ENCODE measurements around the gene HIVEP3.

HIVEP3 gene

GRCh38 chr1:41908288-41908895, 10.3 kb downstream of the HIVEP3 start:
- H3K9ac ChIP-seq (ENCODE audit: low read length in 2 of 2), result no peak overlapping the region
- H3K27ac ChIP-seq (ENCODE audit: low read length), result no peak overlapping the region
- H3K4me3 ChIP-seq (ENCODE audit: low read length in 2 of 2), result no peak overlapping the region
- H3K4me1 ChIP-seq (ENCODE audit: control insufficient read depth, insufficient read depth, low read length), result no peaks in the 10 kb centered on the region
- H3K9me3 ChIP-seq (ENCODE audit: control insufficient read depth in 2 of 2, low read length in 2 of 2), result no peaks in the 10 kb centered on the region
- H3K27me3 ChIP-seq (ENCODE audit: control insufficient read depth in 1 of 2, insufficient read depth in 2 of 2, low read length in 2 of 2), result no peaks in the 10 kb centered on the region
- H3K36me3 ChIP-seq (ENCODE audit: control insufficient read depth in 2 of 2, insufficient read depth in 2 of 2, low read length in 2 of 2), result no peaks in the 10 kb centered on the region

DNA sequence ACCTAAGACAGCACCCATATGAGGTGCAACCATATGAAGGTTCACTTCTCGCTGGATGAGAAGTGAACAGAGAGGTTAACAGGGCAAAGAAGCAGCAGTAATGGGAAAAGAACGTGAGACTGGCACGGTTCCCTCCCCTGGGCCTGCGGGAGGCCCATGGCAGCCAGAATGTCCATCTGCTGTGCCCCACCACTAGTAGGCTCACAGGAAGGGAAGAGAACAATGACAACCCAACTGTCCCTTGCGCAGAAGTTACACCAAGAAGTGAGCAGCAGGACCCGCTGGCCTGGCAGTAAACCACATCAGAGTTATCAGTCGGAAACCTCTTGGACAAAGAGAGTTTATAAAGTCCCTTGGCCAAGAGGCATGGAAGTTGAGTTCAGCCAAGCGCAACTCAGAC, 11.3 kb downstream of the HIVEP3 start:
- Histone ChIP-seq H3K9me3 (ENCODE audit: control insufficient read depth in 2 of 2, low read length in 2 of 2) (no peaks in the 10 kb centered on the region), H3K36me3 (ENCODE audit: control insufficient read depth in 2 of 2, insufficient read depth in 2 of 2, low read length in 2 of 2) (no peaks in the 10 kb centered on the region), H3K9ac (ENCODE audit: low read length in 2 of 2) (no peak overlapping the region), H3K4me1 (ENCODE audit: control insufficient read depth, insufficient read depth, low read length) (no peaks in the 10 kb centered on the region), H3K4me3 (ENCODE audit: low read length in 2 of 2) (no peak overlapping the region), H3K27me3 (ENCODE audit: control insufficient read depth in 1 of 2, insufficient read depth in 2 of 2, low read length in 2 of 2) (no peaks in the 10 kb centered on the region), H3K27ac (ENCODE audit: low read length) (no peak overlapping the region)

- no peaks in the 10 kb centered on the region for H3K36me3 ChIP-seq (ENCODE audit: control insufficient read depth in 2 of 2, insufficient read depth in 2 of 2, low read length in 2 of 2)
- no peak overlapping the region for H3K4me3 ChIP-seq (ENCODE audit: low read length in 2 of 2)
Observed at GRCh38 chr1:41906943-41907342, 11.8 kb downstream of the HIVEP3 start.

GRCh38 chr1:41905093-41905675, 13.5 kb downstream of the HIVEP3 start:
- H3K4me1 ChIP-seq (ENCODE audit: control insufficient read depth, insufficient read depth, low read length), result no peaks in the 10 kb centered on the region
- no peaks in the 10 kb centered on the region for H3K27me3 ChIP-seq (ENCODE audit: control insufficient read depth in 1 of 2, insufficient read depth in 2 of 2, low read length in 2 of 2)
- no peaks in the 10 kb centered on the region for H3K36me3 ChIP-seq (ENCODE audit: control insufficient read depth in 2 of 2, insufficient read depth in 2 of 2, low read length in 2 of 2)
- H3K27ac ChIP-seq (ENCODE audit: low read length), result no peak overlapping the region
- H3K4me3 ChIP-seq (ENCODE audit: low read length in 2 of 2), result no peak overlapping the region
- no peak overlapping the region for H3K9ac ChIP-seq (ENCODE audit: low read length in 2 of 2)
- no peaks in the 10 kb centered on the region for H3K9me3 ChIP-seq (ENCODE audit: control insufficient read depth in 2 of 2, low read length in 2 of 2)

More at GRCh38 chr1:41906943-41907342, 11.8 kb downstream of the HIVEP3 start:
- Histone ChIP-seq H3K27ac (ENCODE audit: low read length) (no peak overlapping the region), H3K9ac (ENCODE audit: low read length in 2 of 2) (no peak overlapping the region), H3K9me3 (ENCODE audit: control insufficient read depth in 2 of 2, low read length in 2 of 2) (no peaks in the 10 kb centered on the region), H3K27me3 (ENCODE audit: control insufficient read depth in 1 of 2, insufficient read depth in 2 of 2, low read length in 2 of 2) (no peaks in the 10 kb centered on the region), H3K4me1 (ENCODE audit: control insufficient read depth, insufficient read depth, low read length) (no peaks in the 10 kb centered on the region)

- Histone ChIP-seq H3K9ac (ENCODE audit: low read length in 2 of 2) (no peak overlapping the region), H3K36me3 (ENCODE audit: control insufficient read depth in 2 of 2, insufficient read depth in 2 of 2, low read length in 2 of 2) (no peaks in the 10 kb centered on the region), H3K9me3 (ENCODE audit: control insufficient read depth in 2 of 2, low read length in 2 of 2) (no peaks in the 10 kb centered on the region), H3K4me3 (ENCODE audit: low read length in 2 of 2) (no peak overlapping the region), H3K27me3 (ENCODE audit: control insufficient read depth in 1 of 2, insufficient read depth in 2 of 2, low read length in 2 of 2) (no peaks in the 10 kb centered on the region), H3K4me1 (ENCODE audit: control insufficient read depth, insufficient read depth, low read length) (no peaks in the 10 kb centered on the region), H3K27ac (ENCODE audit: low read length) (no peak overlapping the region)
Observed at GRCh38 chr1:41902664-41903063, 16.1 kb downstream of the HIVEP3 start.

DNA sequence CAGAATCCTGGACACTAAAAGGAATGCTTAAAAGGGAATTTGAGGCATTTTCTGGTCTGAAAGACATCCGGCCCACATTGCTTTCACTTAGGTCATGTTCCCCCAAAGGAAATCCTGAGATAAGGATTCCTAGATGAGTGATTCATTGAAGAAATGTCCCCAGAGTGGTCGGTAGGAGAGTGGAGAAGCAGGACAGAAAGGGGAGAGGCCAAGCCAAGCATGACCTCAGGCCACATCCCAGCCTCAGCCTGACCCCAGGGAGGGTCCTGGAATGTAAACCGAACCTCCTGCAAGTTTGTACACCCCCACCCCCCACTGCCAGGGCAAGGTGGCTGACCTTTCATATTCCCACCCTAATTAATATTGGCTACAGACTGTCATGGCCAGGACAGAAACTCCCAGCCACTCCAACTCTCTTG, 16.6 kb downstream of the HIVEP3 start:
- Histone ChIP-seq H3K36me3 (ENCODE audit: control insufficient read depth in 2 of 2, insufficient read depth in 2 of 2, low read length in 2 of 2) (no peaks in the 10 kb centered on the region), H3K27ac (ENCODE audit: low read length) (no peak overlapping the region), H3K27me3 (ENCODE audit: control insufficient read depth in 1 of 2, insufficient read depth in 2 of 2, low read length in 2 of 2) (no peaks in the 10 kb centered on the region), H3K9me3 (ENCODE audit: control insufficient read depth in 2 of 2, low read length in 2 of 2) (no peaks in the 10 kb centered on the region), H3K4me3 (ENCODE audit: low read length in 2 of 2) (no peak overlapping the region), H3K9ac (ENCODE audit: low read length in 2 of 2) (no peak overlapping the region), H3K4me1 (ENCODE audit: control insufficient read depth, insufficient read depth, low read length) (no peaks in the 10 kb centered on the region)

DNA sequence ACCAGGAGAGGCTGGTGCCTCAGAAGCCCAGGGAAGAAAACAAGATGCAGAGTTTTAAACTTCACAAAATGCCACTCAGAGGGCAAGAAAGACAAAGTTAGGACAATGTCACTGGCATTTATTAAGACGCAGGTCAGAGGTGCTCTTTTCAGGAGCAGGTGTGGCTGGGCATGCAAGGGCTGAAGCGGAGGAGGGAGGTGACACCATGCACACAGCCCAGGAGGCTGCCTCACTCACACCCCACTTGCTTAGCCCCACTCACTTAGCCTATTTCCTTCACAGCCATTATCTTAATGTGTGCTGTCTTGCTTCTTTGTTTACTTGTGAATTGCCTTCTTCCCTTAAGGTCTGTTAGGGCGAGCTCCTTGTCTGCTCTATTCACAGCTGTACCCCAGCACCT, 17.2 kb downstream of the HIVEP3 start:
- Histone ChIP-seq H3K9me3 (ENCODE audit: control insufficient read depth in 2 of 2, low read length in 2 of 2) (no peaks in the 10 kb centered on the region), H3K4me3 (ENCODE audit: low read length in 2 of 2) (no peak overlapping the region), H3K27me3 (ENCODE audit: control insufficient read depth in 1 of 2, insufficient read depth in 2 of 2, low read length in 2 of 2) (no peaks in the 10 kb centered on the region), H3K36me3 (ENCODE audit: control insufficient read depth in 2 of 2, insufficient read depth in 2 of 2, low read length in 2 of 2) (no peaks in the 10 kb centered on the region), H3K4me1 (ENCODE audit: control insufficient read depth, insufficient read depth, low read length) (no peaks in the 10 kb centered on the region), H3K9ac (ENCODE audit: low read length in 2 of 2) (no peak overlapping the region), H3K27ac (ENCODE audit: low read length) (no peak overlapping the region)

- Histone ChIP-seq H3K9ac (ENCODE audit: low read length in 2 of 2) (no peak overlapping the region), H3K4me3 (ENCODE audit: low read length in 2 of 2) (no peak overlapping the region), H3K4me1 (ENCODE audit: control insufficient read depth, insufficient read depth, low read length) (no peaks in the 10 kb centered on the region), H3K9me3 (ENCODE audit: control insufficient read depth in 2 of 2, low read length in 2 of 2) (no peaks in the 10 kb centered on the region), H3K27me3 (ENCODE audit: control insufficient read depth in 1 of 2, insufficient read depth in 2 of 2, low read length in 2 of 2) (no peaks in the 10 kb centered on the region), H3K36me3 (ENCODE audit: control insufficient read depth in 2 of 2, insufficient read depth in 2 of 2, low read length in 2 of 2) (no peaks in the 10 kb centered on the region), H3K27ac (ENCODE audit: low read length) (no peak overlapping the region)
Observed at GRCh38 chr1:41900603-41901444, 17.9 kb downstream of the HIVEP3 start.

- Histone ChIP-seq H3K27me3 (ENCODE audit: control insufficient read depth in 1 of 2, insufficient read depth in 2 of 2, low read length in 2 of 2) (no peaks in the 10 kb centered on the region), H3K4me3 (ENCODE audit: low read length in 2 of 2) (no peak overlapping the region), H3K4me1 (ENCODE audit: control insufficient read depth, insufficient read depth, low read length) (peaks cover 11% of the 10 kb centered on the region), H3K36me3 (ENCODE audit: control insufficient read depth in 2 of 2, insufficient read depth in 2 of 2, low read length in 2 of 2) (no peaks in the 10 kb centered on the region), H3K27ac (ENCODE audit: low read length) (no peak overlapping the region), H3K9me3 (ENCODE audit: control insufficient read depth in 2 of 2, low read length in 2 of 2) (no peaks in the 10 kb centered on the region), H3K9ac (ENCODE audit: low read length in 2 of 2) (no peak overlapping the region)
Observed at GRCh38 chr1:41898191-41898713, 20.5 kb downstream of the HIVEP3 start.

DNA sequence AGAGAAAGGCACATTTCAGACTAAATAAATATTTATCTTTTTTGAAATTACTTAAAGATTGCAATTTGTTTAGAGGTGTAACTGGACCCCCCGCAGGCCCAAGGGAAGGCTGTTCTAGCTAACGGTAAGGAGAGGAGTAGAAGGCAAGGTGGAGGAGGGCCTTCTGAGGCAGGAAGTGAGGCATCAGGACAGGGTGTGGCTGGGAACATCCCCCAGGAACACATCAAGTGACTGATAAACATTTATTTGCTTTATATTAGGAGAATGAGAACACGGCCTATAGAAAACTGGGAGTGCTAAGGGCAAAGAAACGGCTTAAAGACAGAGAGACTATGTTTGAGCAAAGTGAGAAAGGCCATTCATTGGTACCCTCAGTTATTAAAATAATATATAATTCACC, 23.2 kb downstream of the HIVEP3 start:
- H3K27me3 ChIP-seq (ENCODE audit: control insufficient read depth in 1 of 2, insufficient read depth in 2 of 2, low read length in 2 of 2), result no peaks in the 10 kb centered on the region
- no peaks in the 10 kb centered on the region for H3K36me3 ChIP-seq (ENCODE audit: control insufficient read depth in 2 of 2, insufficient read depth in 2 of 2, low read length in 2 of 2)
- no peaks in the 10 kb centered on the region for H3K9me3 ChIP-seq (ENCODE audit: control insufficient read depth in 2 of 2, low read length in 2 of 2)
- no peak overlapping the region for H3K9ac ChIP-seq (ENCODE audit: low read length in 2 of 2)
- peaks cover 23% of the 10 kb centered on the region for H3K4me1 ChIP-seq (ENCODE audit: control insufficient read depth, insufficient read depth, low read length)
- H3K27ac ChIP-seq (ENCODE audit: low read length), result no peak overlapping the region
- H3K4me3 ChIP-seq (ENCODE audit: low read length in 2 of 2), result no peak overlapping the region

Measured in stomach smooth muscle (tissue), 2 donors.